Mesangial cell (primary cell): ENCODE data around the gene IL7R. TPM values are rescaled to one million over a fixed set of nuclear protein-coding genes. Genes with fewer than 3 reads are reported as not detected.

ENCODE experiments used
- total RNA-seq: library from RNA; depleted of rRNA; stranded (reverse); fragments of >200 nt; gene quantifications from 2 replicates; pipeline ENCODE4 v1.2.3, GENCODE V29; 2015

IL7R gene
- 1.1 and 2.8 TPM in 2 replicates for total RNA-seq

GRCh38 chr5:35856765-35857351, at the start of gene IL7R:
Gene IL7R (plus strand): TSS chr5:35856891. CDS start chr5:35856978, 87 bp downstream.

Other genes starting within 250 kb of the IL7R start
- gene SPEF2, start 239.0 kb upstream of the IL7R start, total RNA-seq = 1.1 and 1.3 TPM in 2 replicates
- gene CAPSL, start 81.7 kb downstream of the IL7R start, total RNA-seq = not detected in 2 replicates
- gene UGT3A1, start 134.5 kb downstream of the IL7R start, total RNA-seq = 0.38 TPM in 1 of 2 replicates, not detected in the other
- gene UGT3A2, start 210.0 kb downstream of the IL7R start, total RNA-seq = not detected in 2 replicates